HFF-Myc (cell line): ENCODE data around the gene TRDN.
"Not testable (repeated sequence)": the region's sequence is repeated elsewhere in the genome, so short reads cannot be mapped to it uniquely, and the experiment has no call there.

Source experiments
- DNase-seq: peaks from one replicate; pipeline ENCODE4 v3.0.0-alpha.2; 2011; ENCODE audit warnings: low read depth; ENCODE audit errors: extremely low read depth
- H3K4me3 ChIP-seq: replicated peaks from 2 replicates; pipeline ENCODE4 v1.5.1; 2011; ENCODE audit warnings: low read depth, mild to moderate bottlenecking, control low read depth, low read length
- CTCF ChIP-seq: IDR thresholded peaks from 2 replicates; pipeline ENCODE4 v1.5.1; 2012; ENCODE audit warnings: mild to moderate bottlenecking, low read depth, low read length, control low read depth; ENCODE audit errors: missing control alignments

The TRDN gene

DNA sequence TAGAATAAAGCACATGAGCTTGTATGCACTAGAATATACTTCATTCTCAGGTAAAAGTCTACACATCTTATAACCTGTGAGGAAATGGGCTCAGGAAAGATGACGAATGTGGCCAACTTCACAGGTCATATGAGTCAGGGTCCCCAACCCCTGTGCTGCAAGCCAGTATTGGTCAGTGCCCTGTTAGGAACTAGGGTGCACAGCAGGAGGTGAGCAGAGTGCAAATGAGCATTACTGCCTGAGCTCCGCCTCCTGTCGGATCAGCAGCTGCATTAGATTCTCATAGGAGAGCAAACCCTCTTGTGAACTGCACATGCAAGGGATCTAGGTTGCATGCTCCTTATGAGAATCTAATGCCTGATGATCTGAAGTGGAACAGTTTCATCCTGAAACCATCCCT is 182.3 kb downstream of the TRDN start:
- no peak for TF ChIP-seq CTCF
- no peak overlapping the region for H3K4me3 ChIP-seq
- DNase-seq, result no peak

DNA sequence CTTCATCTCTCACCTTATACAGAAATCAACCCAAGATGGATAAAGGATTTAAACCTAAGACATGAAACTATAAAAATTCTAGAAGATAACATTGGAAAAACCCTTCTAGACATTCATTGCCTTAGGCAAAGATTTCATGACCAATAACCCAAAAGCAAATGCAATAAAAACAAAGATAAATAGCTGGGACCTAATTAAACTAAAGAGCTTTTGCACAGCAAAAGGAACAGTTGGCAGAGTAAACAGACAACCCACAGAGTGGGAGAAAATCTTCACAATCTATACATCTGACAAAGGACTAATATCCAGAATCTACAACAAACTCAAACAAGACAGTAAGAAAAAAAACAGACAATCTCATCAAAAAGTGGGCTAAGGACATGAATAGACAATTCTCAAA is 183.7 kb downstream of the TRDN start:
- DNase-seq, H3K4me3 ChIP-seq: not testable (repeated sequence)

DNA sequence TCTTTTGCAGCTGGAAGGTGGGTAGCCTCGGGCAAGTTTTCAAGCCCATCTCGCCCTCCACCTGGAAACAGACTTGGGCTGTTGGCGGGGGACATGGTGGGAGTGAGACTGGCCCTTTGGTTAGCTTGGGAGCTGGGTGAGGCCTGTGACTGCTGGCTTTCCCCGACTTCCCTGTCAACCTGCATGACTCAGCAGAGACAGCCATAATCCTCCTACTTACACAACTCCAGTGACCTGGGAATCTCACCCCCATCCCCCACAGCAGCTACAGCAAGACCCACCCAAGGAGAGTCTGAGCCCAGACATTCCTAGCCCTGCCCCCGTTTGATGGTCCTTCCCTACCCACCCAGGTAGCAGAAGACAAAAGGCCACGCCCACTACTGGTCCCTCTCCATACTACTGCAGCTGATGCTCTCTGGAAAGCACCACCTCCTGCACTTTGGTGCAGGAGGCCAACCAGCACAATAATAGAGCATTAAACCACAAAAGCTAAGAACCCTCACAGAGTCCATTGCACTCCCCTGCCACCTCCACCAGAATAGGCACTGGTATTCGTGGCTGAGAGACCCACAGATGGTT is 188.4 kb downstream of the TRDN start:
- TF ChIP-seq CTCF, result no peak
- H3K4me3 ChIP-seq, result no peak overlapping the region
- DNase-seq, result no peak

DNA sequence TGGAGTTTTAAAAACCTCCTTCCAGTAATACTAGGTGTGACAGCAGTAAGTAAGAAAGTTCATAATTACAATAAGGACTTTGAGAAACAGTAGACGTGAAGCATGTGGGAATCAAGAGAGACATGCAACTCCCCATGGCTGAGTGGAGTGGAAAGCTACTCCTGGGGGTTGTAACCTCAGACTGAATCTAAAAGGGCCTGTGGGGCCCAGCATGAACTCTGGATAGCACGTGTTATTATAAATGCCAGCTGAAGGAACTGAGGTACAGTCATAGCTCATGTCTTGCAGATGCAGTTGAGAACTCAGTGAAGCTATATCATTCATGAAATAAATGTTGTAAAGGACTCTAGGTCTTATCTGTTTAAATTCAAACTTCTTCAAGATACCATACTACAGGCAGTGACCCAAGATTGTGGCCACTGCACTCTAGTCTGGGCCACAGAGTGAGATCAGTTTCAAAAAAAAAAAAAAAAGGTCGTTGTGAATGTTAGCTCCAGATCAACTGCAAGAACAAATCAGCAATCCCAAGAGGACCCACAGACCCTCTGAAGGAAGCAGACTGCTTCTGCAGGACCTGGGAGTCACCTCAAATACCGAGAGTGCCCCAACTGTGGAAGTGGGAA is 189.3 kb downstream of the TRDN start:
- no peak for TF ChIP-seq CTCF
- no peak for DNase-seq
- H3K4me3 ChIP-seq, result no peak overlapping the region

GRCh38 chr6:123439371-123439770 is 197.4 kb downstream of the TRDN start:
- TF ChIP-seq CTCF, result no peak
- DNase-seq, result no peak

DNA sequence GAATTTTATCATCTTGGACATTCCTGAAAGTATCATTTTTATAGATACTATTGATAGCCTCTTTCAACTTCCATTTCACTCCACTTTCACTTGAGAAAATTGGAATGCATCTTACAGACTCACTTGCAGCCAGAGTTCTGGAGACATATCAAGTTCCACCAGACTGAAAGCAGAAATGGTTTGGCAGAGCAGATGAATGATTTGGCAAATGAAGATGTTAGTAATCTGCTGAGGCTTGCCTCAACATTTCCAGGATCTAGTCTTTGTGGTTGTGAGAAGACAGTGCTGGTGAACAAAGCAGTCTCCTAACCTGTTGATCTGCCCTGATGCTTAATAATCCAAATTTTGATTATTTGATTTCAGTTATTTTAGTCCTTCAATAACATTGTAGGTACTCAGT is 202.6 kb downstream of the TRDN start:
- no peak overlapping the region for H3K4me3 ChIP-seq
- DNase-seq, result no peak

More at GRCh38 chr6:123439371-123439770, 197.4 kb downstream of the TRDN start:
- H3K4me3 ChIP-seq, result no peak overlapping the region

DNA sequence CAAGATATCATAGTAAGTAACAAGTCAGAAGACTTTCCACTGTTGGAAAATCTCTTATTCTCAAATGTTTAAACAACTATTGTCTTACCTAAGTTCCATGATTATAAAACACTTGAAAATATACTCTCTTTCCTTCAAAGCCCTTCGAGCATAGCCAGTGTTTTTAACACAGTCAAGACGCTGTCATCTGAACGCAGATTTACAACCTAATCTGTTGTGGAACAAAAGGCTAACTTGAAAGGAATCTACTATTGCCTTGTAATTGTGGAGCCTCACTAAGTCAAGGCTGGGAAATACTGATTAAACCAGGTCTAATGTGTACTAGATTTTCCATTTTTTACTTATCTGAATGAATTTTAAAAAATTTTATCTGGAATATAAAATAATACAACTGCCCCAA is 205.8 kb downstream of the TRDN start:
- no peak for DNase-seq
- H3K4me3 ChIP-seq, result no peak overlapping the region
- TF ChIP-seq CTCF, result no peak

More for the DNA sequence above, 202.6 kb downstream of the TRDN start:
- TF ChIP-seq CTCF, result no peak
